ENCODE results near the gene CLCA4.
"Not testable (repeated sequence)": the region's sequence is repeated elsewhere in the genome, so short reads cannot be mapped to it uniquely, and the experiment has no call there.

Gene CLCA4

DNA sequence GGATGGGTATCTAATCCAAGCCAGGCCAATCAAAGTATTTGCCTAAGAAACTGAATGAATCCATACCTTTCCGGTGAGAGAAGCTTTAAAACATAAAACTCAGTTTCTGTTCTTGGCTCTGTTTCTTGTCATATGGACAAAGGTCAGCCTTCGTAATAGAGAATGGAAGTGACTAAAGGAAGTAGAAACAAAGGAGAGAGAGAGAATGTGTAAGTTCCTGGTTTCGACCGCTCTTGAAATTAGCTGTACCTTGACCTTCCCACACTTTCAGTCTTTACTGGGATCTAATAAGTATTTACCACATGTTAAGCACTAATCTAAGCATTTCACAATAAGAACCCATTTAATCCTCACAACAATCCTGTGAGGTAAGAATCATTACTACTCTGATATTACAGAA lies 19.6 kb upstream of the CLCA4 start:
- no peak for DNase-seq

GRCh38 chr1:86530211-86530845 lies 16.6 kb upstream of the CLCA4 start:
- no peak for DNase-seq

- no peak for DNase-seq
Observed at GRCh38 chr1:86537928-86538695, 8.8 kb upstream of the CLCA4 start.

DNA sequence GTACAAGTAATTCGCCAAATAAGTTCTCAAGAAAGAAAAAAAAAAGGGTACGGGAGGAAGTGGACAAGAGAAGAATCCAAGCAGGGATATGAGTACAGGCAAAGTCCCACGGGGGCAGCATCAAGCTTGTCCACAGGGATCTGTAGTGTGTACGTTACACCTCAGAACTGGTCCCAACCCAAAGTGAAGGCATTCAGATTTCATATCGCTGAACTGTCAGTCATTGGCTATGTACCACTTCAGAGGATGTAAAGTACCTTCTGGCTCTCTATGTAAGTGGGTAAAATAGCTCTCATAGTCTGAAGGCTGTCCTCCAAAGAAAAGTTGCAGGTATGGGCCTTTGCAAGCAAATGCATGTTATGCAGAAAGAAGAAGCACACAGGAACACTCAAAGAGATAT lies 8.1 kb upstream of the CLCA4 start:
- no peak for DNase-seq

DNA sequence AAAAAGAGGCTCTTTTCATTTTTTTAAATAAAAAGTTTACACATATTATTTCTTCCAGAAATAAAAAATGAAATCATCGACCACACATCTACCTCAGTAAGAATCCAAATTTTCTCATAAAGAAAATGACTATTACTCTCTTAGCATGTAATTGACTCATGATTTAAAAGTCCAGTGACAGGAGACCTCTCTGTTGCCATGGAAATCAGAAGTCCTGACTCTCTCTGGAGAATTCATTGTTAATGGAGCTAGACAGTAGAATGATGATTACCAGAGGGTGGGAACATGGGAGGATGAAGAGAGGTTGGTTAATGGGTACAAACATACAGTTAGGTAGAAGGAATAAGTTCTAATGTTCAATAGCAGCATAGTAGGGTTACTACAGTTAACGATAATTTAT lies 5.0 kb upstream of the CLCA4 start:
- no peak for DNase-seq

GRCh38 chr1:86542631-86543030 lies 4.2 kb upstream of the CLCA4 start:
- peak; percentile 48 for DNase-seq

- no peak for DNase-seq
Observed at GRCh38 chr1:86548839-86549238, 2.0 kb downstream of the CLCA4 start.

DNA sequence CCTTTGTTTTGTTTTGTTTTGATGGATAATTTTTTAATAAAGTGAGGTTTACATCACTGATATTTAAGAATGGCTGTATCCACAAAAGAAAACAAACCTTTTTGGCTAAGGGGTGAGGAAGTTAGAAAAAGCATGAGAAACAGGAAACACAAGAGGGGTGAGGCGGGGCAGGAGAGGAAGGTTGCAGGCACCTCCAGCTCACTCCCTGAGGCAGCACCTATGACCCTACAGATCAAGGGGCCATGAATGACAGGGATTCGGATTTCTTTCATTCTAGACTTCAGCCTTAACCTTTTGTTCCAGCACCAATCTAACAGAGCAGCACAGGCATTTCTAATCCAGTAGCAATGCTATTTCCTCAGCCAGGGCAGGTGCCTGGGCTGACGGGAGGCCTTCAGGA lies 4.4 kb downstream of the CLCA4 start:
- no peak for DNase-seq

DNA sequence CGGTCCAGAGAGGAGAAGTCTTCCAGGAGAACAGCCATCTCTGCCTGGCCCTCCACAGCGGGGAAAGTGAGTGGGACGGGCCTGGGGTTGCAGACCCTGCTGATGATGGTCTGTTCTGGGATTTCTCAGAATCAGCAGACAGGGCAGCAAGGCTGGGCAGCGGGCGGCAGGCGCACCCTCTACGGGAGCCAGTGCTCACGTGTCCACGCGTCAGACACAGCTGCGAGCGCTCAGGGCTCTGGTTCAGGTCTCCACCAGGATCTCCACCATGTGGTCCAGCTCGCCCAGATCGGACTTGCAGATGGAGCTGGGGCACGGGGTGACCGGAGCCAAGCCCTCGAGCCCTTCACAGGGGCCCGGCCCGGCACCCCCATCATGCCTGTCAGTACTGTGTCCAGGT lies 5.5 kb downstream of the CLCA4 start:
- no peak for DNase-seq

DNA sequence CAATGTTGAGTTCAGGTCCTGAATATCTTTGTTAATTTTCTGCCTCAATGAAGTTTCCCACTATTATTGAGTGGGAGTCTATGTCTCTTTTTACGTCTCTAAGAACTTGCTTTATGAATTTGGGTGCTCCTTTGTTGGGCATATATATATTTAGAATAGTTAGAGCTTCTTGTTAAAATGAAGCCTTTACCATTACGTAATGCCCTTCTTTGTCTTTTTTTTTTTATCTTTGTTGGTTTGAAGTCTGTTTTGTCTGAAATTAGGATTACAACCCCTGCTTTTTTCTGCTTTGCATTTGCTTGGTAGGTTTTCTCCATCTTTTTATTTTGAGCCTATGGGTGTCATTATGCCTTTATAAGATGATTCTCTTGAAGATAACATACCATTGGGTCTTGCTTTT lies 10.9 kb downstream of the CLCA4 start:
- no peak for DNase-seq

DNA sequence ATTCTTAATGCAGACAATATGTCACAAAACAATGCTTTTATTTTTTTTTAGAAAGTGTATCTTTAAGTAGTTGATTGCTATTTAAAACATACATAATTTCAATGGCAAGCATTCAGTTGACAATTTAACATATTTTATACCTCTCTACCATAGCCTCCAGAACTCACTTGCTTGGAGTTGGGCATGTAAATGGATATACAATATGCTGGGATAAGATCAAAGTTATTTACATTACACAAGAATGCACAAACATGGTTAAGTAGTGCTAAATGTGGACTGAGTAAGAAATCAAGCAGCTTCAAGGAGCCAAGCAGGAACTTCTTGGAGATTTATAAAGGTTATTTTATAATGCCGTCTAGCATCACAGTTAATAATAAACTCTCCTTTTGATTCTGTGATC lies 17.0 kb downstream of the CLCA4 start:
- no peak for DNase-seq

GRCh38 chr1:86567341-86567740 lies 20.5 kb downstream of the CLCA4 start:
- no peak for DNase-seq

- no peak for DNase-seq
Observed at GRCh38 chr1:86567878-86568277, 21.0 kb downstream of the CLCA4 start.

- peak; percentile 2 for DNase-seq
Observed at GRCh38 chr1:86573763-86574484, 27.0 kb downstream of the CLCA4 start.

DNA sequence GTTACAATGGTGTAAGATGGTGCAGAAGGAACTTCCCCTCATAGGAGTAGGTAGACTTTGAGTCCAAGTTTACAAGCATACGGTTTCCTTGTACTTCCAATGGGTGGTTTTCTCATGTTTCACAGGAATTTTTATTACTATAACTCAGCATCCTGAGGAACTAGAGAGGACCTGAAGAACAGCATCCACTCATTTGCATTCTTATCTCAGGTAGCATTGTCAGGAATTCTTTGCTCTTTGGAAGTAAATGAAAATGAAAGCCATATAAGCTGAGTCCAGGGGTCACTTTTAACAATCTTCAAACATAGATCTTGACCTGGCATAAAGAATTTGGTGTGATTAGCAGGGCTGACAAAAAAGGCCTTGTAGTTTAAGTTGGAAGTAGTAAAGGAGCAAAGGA lies 34.4 kb downstream of the CLCA4 start:
- DNase-seq, result no peak

DNA sequence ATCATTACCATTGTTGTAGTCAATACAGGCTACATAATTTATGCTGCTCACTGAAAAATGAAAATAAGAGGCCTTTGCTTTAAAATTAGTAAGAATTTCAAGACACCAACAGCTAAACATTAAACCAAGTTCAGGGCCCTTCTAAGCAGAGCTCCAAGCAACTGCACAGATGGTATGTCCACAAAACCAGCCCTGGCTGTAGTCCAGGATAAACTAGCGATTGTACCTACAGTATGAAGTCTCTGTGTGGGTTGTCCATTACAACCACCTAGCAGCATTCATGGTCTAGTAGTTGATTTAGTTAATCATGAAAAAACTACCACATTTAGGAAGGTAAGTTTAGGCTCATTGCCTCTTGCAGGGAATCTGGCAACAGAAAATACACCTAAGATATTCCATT lies 35.3 kb downstream of the CLCA4 start:
- no peak for DNase-seq

DNA sequence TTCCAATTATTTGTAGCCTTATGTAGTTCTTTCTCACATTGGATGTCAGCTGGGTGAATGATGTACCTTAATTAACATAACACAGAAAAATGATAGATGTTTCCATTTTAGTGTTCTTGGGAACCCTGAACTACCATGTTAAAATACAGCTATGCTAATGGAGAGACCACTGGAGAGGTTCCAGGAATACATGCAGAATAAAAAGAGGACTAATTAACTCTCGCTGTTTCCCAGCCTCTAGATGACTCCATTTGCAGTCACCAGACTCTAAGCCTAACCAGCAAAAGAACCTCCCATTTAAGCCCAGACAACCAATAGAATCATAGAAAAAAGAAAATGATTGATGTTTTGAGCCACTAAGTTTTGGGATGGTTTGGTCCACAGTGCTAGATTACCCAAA lies 36.2 kb downstream of the CLCA4 start:
- no peak for DNase-seq

- no peak for DNase-seq
Observed at GRCh38 chr1:86583593-86583992, 36.7 kb downstream of the CLCA4 start.

DNA sequence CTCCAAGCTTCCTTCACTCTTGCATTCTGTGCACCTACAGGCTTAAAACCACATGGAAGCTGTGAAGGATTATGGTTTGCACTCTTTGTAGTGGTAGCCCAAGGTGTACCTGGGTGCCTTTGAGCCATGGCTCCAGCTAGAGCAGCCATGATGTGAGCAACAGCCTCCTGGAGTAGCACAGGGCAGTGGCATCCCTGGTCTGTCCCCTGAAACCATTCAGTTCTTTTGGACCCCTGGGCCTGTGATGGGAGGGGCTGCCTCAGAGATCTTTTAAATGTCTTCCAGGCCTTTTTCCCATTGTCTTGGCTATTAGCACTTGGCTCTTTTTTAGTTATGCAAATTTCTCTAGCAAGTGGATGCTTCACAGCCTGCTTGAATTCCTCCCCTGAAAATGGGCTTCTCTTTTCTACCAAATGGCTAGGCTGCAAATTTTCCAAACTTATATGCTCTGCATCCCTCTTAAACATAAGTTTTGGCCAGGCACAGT lies 47.4 kb downstream of the CLCA4 start:
- no peak for DNase-seq

DNA sequence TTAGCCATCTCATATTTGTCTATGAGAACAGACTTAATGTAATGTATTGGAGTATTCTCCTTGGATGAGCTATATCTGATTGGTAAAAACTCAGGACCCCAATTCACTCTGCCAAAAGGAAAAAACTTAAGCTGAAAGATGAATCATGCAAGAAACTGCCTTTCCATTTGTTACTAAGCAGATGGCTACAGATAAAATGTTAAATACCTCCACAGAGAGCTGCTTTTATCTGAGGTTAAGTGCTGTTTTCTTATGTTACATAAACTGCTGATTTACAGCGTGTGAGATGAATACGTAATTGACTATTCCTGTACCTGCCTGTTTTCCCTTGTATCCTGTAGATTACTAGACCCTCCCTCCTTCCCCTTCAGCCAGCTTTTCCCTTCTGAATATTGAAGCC lies 49.3 kb downstream of the CLCA4 start:
- DNase-seq, result no peak

DNA sequence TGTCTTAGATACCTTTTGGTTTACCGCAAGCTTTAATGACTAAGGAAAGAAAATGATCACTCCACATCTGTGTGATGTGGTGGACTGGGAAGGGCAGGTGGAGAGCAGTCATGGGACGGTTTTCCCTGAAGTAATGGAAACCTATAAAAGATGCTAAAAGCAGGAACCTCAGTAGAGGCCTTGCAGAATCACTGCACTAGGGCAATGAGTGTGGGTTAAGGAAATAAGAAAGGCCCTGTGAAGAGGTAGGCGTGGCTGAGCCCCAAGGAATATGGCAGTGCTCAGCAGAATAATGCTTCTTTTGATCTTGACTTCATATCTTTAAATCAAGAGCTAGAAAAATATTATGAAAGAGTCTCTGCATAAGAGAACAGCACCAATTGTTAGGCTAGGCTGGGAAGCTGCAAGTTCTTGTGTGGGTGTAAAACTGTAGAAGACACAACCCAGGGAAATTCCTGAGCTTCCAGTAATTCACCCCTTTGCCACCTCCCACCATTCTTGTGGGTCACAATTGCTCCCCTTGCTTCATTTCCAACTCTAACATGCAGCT lies 49.9 kb downstream of the CLCA4 start:
- no peak for DNase-seq

- not testable (repeated sequence) for DNase-seq
Observed at GRCh38 chr1:86606080-86606479, 59.2 kb downstream of the CLCA4 start.

DNA sequence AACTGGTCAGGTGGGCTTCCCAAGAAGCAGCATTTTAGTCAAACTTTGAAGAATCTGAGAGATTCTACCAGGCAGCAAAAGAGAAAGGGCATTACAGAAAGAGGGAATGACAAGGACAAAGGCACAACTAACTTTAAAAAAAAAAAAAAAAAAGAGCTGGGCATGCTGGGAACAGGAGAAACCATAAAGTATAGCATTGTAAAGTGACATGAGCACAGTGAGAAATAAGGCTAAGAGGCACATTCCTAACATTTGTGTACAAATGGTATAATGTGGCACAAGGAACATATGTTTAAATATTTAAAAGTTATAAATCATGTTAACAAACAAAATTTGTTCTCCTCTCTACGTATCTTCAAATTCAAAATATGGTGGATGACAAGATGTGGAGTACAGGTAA lies 69.6 kb downstream of the CLCA4 start:
- DNase-seq, result no peak

Data from fibroblast of skin of abdomen (primary cell).